ENCODE measurements around the gene PCED1A. TPM values are rescaled to one million over a fixed set of nuclear protein-coding genes. Genes with fewer than 3 reads are reported as not detected.

The PCED1A gene
- polyA plus RNA-seq, 1 experiment, result 23.5 TPM

DNA sequence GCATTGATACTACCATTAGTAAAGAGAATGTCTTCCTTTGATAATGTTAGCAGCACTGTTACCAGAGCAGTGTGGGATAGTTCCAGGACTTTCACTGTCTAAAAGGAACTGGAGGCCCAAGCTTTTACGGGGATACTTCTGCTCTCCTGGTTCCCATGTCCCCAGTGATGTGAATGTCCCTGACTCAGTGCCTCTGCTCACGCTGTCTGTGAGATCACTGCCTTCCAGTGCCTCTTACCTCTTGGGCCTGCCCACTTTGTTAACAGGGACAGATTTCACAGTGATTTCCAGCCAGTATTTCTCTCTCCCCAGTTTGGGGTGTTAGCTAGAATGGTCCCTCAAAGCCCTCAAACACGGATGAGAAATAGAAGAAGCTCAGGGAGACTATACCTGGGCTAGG, 47.3 kb upstream of the PCED1A start:
- POLR2A ChIA-PET, result no interaction called here
- no peaks in the 10 kb centered on the region for H3K27me3 ChIP-seq (ENCODE audit: control insufficient read depth, insufficient read depth, low read length)
- TF ChIP-seq, protein P1, sequence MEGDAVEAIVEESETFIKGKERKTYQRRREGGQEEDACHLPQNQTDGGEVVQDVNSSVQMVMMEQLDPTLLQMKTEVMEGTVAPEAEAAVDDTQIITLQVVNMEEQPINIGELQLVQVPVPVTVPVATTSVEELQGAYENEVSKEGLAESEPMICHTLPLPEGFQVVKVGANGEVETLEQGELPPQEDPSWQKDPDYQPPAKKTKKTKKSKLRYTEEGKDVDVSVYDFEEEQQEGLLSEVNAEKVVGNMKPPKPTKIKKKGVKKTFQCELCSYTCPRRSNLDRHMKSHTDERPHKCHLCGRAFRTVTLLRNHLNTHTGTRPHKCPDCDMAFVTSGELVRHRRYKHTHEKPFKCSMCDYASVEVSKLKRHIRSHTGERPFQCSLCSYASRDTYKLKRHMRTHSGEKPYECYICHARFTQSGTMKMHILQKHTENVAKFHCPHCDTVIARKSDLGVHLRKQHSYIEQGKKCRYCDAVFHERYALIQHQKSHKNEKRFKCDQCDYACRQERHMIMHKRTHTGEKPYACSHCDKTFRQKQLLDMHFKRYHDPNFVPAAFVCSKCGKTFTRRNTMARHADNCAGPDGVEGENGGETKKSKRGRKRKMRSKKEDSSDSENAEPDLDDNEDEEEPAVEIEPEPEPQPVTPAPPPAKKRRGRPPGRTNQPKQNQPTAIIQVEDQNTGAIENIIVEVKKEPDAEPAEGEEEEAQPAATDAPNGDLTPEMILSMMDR (IDR thresholded peaks at IDR 0.05; ENCODE audit: insufficient read depth, low read depth, low read length), result no peak
- no peak overlapping the region for H3K4me3 ChIP-seq (ENCODE audit: low read depth, low read length)
- CTCF ChIA-PET, result interaction anchor here (1.4 kb wide), 1 partner anchor 18 kb away, joined by 4 read pairs; no protein-coding TSS in a partner anchor
- H3K36me3 ChIP-seq (ENCODE audit: control insufficient read depth, insufficient read depth, low read length), result no peaks in the 10 kb centered on the region
- DNase-seq (ENCODE audit: low read depth), result no peak

GRCh38 chr20:2883726-2884637, 43.5 kb upstream of the PCED1A start:
- Histone ChIP-seq H3K27me3 (ENCODE audit: control insufficient read depth, insufficient read depth, low read length) (no peaks in the 10 kb centered on the region), H3K4me3 (ENCODE audit: low read depth, low read length) (no peak overlapping the region), H3K36me3 (ENCODE audit: control insufficient read depth, insufficient read depth, low read length) (no peaks in the 10 kb centered on the region)
- ChIA-PET POLR2A (no interaction called here), CTCF (interaction anchor here (1.6 kb wide), 1 partner anchor 11 kb away, joined by 5 read pairs; no protein-coding TSS in a partner anchor)
- TF ChIP-seq, protein P1 (IDR thresholded peaks at IDR 0.05; ENCODE audit: insufficient read depth, low read depth, low read length), result no peak
- DNase-seq (ENCODE audit: low read depth), result no peak

DNA sequence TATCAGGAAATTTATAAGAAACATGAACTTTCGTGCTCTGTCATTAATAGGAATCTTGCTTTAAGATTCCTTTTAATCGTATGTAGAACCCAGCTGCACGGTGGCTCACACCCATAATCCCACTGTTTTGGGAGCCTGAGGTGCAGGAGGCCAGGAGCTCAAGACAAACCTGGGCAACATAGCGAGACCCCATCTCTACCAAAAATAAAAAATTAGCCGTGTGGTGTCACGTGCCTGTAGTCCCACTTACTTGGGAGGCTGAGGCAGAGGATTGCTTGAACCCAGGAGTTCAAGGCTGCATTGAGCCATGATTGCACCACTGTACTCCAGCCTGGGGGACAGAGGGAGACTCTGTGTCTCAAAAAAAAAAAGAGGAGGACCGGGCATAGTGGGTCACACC, 40.2 kb upstream of the PCED1A start:
- no peak overlapping the region for H3K4me3 ChIP-seq (ENCODE audit: low read depth, low read length)
- POLR2A ChIA-PET, result no interaction called here
- no peak for DNase-seq (ENCODE audit: low read depth)
- no peaks in the 10 kb centered on the region for H3K36me3 ChIP-seq (ENCODE audit: control insufficient read depth, insufficient read depth, low read length)
- TF ChIP-seq, protein P1 (IDR thresholded peaks at IDR 0.05; ENCODE audit: insufficient read depth, low read depth, low read length), result no peak
- no peaks in the 10 kb centered on the region for H3K27me3 ChIP-seq (ENCODE audit: control insufficient read depth, insufficient read depth, low read length)
- CTCF ChIA-PET, result no interaction called here

- DNase-seq (ENCODE audit: low read depth), result peak; percentile 75
- TF ChIP-seq, protein P1 (IDR thresholded peaks at IDR 0.05; ENCODE audit: insufficient read depth, low read depth, low read length), result no peak
- POLR2A ChIA-PET, result no interaction called here
- Histone ChIP-seq H3K36me3 (ENCODE audit: control insufficient read depth, insufficient read depth, low read length) (no peaks in the 10 kb centered on the region), H3K4me3 (ENCODE audit: low read depth, low read length) (no peak overlapping the region), H3K27me3 (ENCODE audit: control insufficient read depth, insufficient read depth, low read length) (no peaks in the 10 kb centered on the region)
- CTCF ChIA-PET, result interaction anchor here (0.9 to 1.5 kb wide), 2 partner anchors 21 to 27 kb away, joined by 4 read pairs; no protein-coding TSS in a partner anchor
Observed at GRCh38 chr20:2879146-2879545, 38.7 kb upstream of the PCED1A start.

DNA sequence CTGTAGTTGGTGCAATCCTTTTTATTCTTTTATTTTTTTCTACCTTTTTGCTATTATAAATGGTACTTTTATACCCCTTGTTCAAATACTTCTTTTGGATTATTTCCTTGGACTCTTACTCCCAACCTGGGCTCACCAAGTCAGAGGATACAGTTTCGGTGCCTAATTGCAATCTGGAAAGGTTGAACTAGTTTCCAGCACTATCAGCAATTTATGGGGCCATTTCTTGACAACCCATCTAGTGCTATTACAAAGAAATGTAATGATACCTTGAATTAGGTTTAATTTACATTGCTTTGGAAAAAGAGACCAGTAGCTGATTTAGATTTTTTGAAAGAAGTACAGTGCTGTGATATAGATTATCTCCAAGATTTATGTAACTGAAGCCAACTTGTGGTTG, 38.1 kb upstream of the PCED1A start:
- POLR2A ChIA-PET, result no interaction called here

More for the DNA sequence above, 38.1 kb upstream of the PCED1A start:
- CTCF ChIA-PET, result interaction anchor here (0.9 to 1.5 kb wide), 2 partner anchors 22 to 26 kb away, joined by 4 read pairs; no protein-coding TSS in a partner anchor
- DNase-seq (ENCODE audit: low read depth), result no peak
- H3K4me3 ChIP-seq (ENCODE audit: low read depth, low read length), result no peak overlapping the region
- H3K27me3 ChIP-seq (ENCODE audit: control insufficient read depth, insufficient read depth, low read length), result no peaks in the 10 kb centered on the region
- no peaks in the 10 kb centered on the region for H3K36me3 ChIP-seq (ENCODE audit: control insufficient read depth, insufficient read depth, low read length)
- TF ChIP-seq, protein P1 (IDR thresholded peaks at IDR 0.05; ENCODE audit: insufficient read depth, low read depth, low read length), result no peak

All from BJ (cell line).